HEK293T (cell line): Measurements from ENCODE around the gene CDK14.

Experiments
- ARNT ChIP-seq: fragments of 450-650 bp; IDR thresholded peaks from 2 replicates; pipeline ENCODE4 v1.6.1; 2017; ENCODE audit warnings: mild to moderate bottlenecking
- BHLHE40 ChIP-seq: fragments of 450-650 bp; IDR thresholded peaks from 2 replicates; pipeline ENCODE4 v1.6.1; 2016; ENCODE audit warnings: mild to moderate bottlenecking, moderate library complexity, borderline replicate concordance
- FOXA1 ChIP-seq: fragments of 450-650 bp; IDR thresholded peaks from 2 replicates; pipeline ENCODE4 v1.6.1; 2016; ENCODE audit warnings: mild to moderate bottlenecking
- FOXK2 ChIP-seq: fragments of 450-650 bp; IDR thresholded peaks from 2 replicates; pipeline ENCODE4 v1.6.1; 2016; ENCODE audit warnings: mild to moderate bottlenecking
- FOXM1 ChIP-seq: fragments of 450-650 bp; IDR thresholded peaks from 2 replicates; pipeline ENCODE4 v1.6.1; 2017; ENCODE audit warnings: mild to moderate bottlenecking, borderline replicate concordance
- HDGF ChIP-seq: fragments of 450-650 bp; IDR thresholded peaks from 2 replicates; pipeline ENCODE4 v1.6.1; 2017; ENCODE audit warnings: antibody characterized with exemption, borderline replicate concordance
- L3MBTL2 ChIP-seq: fragments of 450-650 bp; conservative IDR thresholded peaks from 2 replicates; pipeline ENCODE4 v1.6.1; 2016; ENCODE audit warnings: mild to moderate bottlenecking
- LEF1 ChIP-seq: fragments of 450-650 bp; IDR thresholded peaks from 2 replicates; pipeline ENCODE4 v1.6.1; 2017; ENCODE audit warnings: mild to moderate bottlenecking, borderline replicate concordance
- NFRKB ChIP-seq: fragments of 450-650 bp; IDR thresholded peaks from 2 replicates; pipeline ENCODE4 v1.6.1; 2016; ENCODE audit warnings: mild to moderate bottlenecking, moderate library complexity
- SP1 ChIP-seq: fragments of 450-650 bp; IDR thresholded peaks from 2 replicates; pipeline ENCODE4 v1.6.1; 2017
- SUZ12 ChIP-seq: fragments of 450-650 bp; IDR thresholded peaks from 2 replicates; pipeline ENCODE4 v1.6.1; 2016; ENCODE audit warnings: mild to moderate bottlenecking
- TARDBP ChIP-seq: fragments of 450-650 bp; IDR thresholded peaks from 2 replicates; pipeline ENCODE4 v1.6.1; 2016
- ZNF384 ChIP-seq: fragments of 450-650 bp; IDR thresholded peaks from 2 replicates; pipeline ENCODE4 v1.6.1; 2016
- TF ChIP-seq, protein P1 (sequence below): fragments of 450-650 bp; IDR thresholded peaks from 2 replicates; pipeline ENCODE4 v1.6.1; 2016

DNA sequence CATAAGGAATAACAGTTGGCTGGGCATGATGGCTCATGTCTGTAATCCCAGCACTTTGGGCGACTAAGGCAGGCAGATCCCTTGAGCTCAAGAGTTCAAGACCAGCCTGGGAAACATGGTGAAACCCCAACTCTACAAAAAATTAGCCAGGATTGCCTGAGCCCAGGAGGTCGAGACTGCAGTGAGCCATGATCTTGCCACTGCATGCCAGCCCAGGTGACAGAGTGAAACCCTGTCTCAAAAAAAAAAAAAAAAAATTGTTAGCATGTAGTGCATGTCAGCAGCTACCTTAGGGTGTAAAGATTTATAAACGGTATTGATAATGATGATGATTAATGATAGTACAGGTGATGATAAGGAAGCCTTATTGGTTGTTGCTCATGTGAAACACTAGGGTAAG is 336.9 kb downstream of the CDK14 start:
- no peak for TF ChIP-seq SP1
- TF ChIP-seq FOXM1, result no peak
- TF ChIP-seq NFRKB, result no peak
- no peak for TF ChIP-seq FOXA1
- TF ChIP-seq SUZ12, result no peak
- no peak for TF ChIP-seq LEF1
- no peak for TF ChIP-seq ARNT
- TF ChIP-seq HDGF, result no peak
- TF ChIP-seq, protein P1, sequence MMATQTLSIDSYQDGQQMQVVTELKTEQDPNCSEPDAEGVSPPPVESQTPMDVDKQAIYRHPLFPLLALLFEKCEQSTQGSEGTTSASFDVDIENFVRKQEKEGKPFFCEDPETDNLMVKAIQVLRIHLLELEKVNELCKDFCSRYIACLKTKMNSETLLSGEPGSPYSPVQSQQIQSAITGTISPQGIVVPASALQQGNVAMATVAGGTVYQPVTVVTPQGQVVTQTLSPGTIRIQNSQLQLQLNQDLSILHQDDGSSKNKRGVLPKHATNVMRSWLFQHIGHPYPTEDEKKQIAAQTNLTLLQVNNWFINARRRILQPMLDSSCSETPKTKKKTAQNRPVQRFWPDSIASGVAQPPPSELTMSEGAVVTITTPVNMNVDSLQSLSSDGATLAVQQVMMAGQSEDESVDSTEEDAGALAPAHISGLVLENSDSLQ, result no peak
- no peak for TF ChIP-seq BHLHE40
- no peak for TF ChIP-seq L3MBTL2
- TF ChIP-seq FOXK2, result no peak
- no peak for TF ChIP-seq TARDBP
- TF ChIP-seq ZNF384, result no peak
